ENCODE results near the gene ENTPD8.

Gene ENTPD8

GRCh38 chr9:137455359-137455991, 14.3 kb upstream of the ENTPD8 start:
- DNase-seq (ENCODE audit: low read depth in 1 of 2, low spot score in 1 of 2), result no peak
- TF ChIP-seq GABPA (IDR thresholded peaks at IDR 0.05; ENCODE audit: low read depth) (no peak), CTCF (IDR thresholded peaks at IDR 0.05; ENCODE audit: insufficient read depth, low read length) (no peak), POLR2AphosphoS5 (IDR thresholded peaks at IDR 0.05; ENCODE audit: low read depth) (no peak), REST (IDR thresholded peaks at IDR 0.05; ENCODE audit: insufficient replicate concordance, low read depth) (no peak), SPI1 (IDR thresholded peaks at IDR 0.05; ENCODE audit: borderline replicate concordance, low read depth) (no peak)
- Histone ChIP-seq H3K27me3 (ENCODE audit: insufficient read depth, poor library complexity, severe bottlenecking) (no peaks in the 10 kb centered on the region), H3K27ac (replicated peaks) (no peak overlapping the region), H3K4me3 (replicated peaks; ENCODE audit: insufficient read depth, low read length) (no peak overlapping the region)

GRCh38 chr9:137454597-137455358, 13.6 kb upstream of the ENTPD8 start:
- H3K4me3 ChIP-seq (replicated peaks; ENCODE audit: insufficient read depth, low read length), result peak overlapping the region; percentile 16
- no peak for DNase-seq (ENCODE audit: low read depth in 1 of 2, low spot score in 1 of 2)
- H3K27ac ChIP-seq (replicated peaks), result peak overlapping the region; percentile 54
- H3K27me3 ChIP-seq (ENCODE audit: insufficient read depth, poor library complexity, severe bottlenecking), result no peaks in the 10 kb centered on the region
- TF ChIP-seq SPI1 (IDR thresholded peaks at IDR 0.05; ENCODE audit: borderline replicate concordance, low read depth) (no peak), POLR2AphosphoS5 (IDR thresholded peaks at IDR 0.05; ENCODE audit: low read depth) (no peak), REST (IDR thresholded peaks at IDR 0.05; ENCODE audit: insufficient replicate concordance, low read depth) (no peak), GABPA (IDR thresholded peaks at IDR 0.05; ENCODE audit: low read depth) (no peak), CTCF (IDR thresholded peaks at IDR 0.05; ENCODE audit: insufficient read depth, low read length) (no peak)

GRCh38 chr9:137454145-137454596, 13.0 kb upstream of the ENTPD8 start:
- Histone ChIP-seq H3K4me3 (replicated peaks; ENCODE audit: insufficient read depth, low read length) (peak overlapping the region; percentile 16), H3K27ac (replicated peaks) (peak overlapping the region; percentile 54), H3K27me3 (ENCODE audit: insufficient read depth, poor library complexity, severe bottlenecking) (no peaks in the 10 kb centered on the region)
- TF ChIP-seq REST (IDR thresholded peaks at IDR 0.05; ENCODE audit: insufficient replicate concordance, low read depth) (no peak), SPI1 (IDR thresholded peaks at IDR 0.05; ENCODE audit: borderline replicate concordance, low read depth) (0 out of 2 replicates have a peak, but pooled peaks have one; percentile 17)
- DNase-seq (ENCODE audit: low read depth in 1 of 2, low spot score in 1 of 2), result peak in 1 of 2 experiments; percentile 52
